Adrenal gland (tissue), 5 donors: Measurements from ENCODE around the gene SLC6A12.

ENCODE experiments used
- CTCF ChIP-seq, 6 experiments: fragments of 450-650 bp in 4 of 6; fragments of 200-600 bp in 2 of 6; sonication (generic) in 1 of 6; IDR thresholded peaks; 1 replicate in 5 of 6; 2 replicates in 1 of 6; pipeline versions ENCODE4 v1.5.1 to v1.8.0; 2016 to 2021; ENCODE audit warnings: antibody characterized with exemption in 6 of 6, mild to moderate bottlenecking in 2 of 6, moderate library complexity in 1 of 6
- POLR2A ChIP-seq, 2 donors: fragments of 450-650 bp; IDR thresholded peaks; one replicate each; pipeline ENCODE4 v1.6.1; 2017; ENCODE audit warnings: antibody characterized with exemption in 2 of 2, mild to moderate bottlenecking in 2 of 2, moderate library complexity in 1 of 2
- donor health status: DM: no; HTN: no; CAD: no.

DNA sequence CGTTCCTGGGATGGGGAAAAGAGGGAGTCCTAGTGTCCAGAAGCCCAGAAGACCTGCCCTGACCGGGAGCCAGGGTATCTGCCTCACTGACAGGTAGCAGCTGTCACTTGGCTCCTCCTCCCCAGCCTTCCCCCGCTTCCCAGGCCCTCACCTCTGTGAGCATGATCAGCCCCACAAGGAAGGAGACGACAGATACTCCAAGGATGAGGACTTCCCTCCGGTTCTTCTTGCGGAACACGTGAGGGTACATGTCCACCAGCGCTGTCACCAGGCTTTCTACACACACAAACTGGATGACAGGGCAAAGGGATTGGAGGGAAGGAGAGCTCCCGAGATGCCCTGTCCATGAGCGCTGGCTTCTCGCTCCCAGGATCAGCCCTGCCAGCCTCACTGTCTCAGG lies 9.9 kb upstream of the SLC6A12 start:
- no peak for TF ChIP-seq POLR2A (IDR thresholded peaks at IDR 0.05)
- TF ChIP-seq CTCF (IDR thresholded peaks at IDR 0.05): no peak
